Head of caudate nucleus (tissue), 42 donors: ENCODE measurements around the gene NSUN4.

ENCODE experiments used
- DNase-seq, 42 donors: peaks; one replicate each; pipeline versions ENCODE4 v3.0.0 to v3.0.0-alpha.2; 2020 to 2021; ENCODE audit warnings: mixed read lengths in 7 of 42
- intact Hi-C: fragments of 100-400 bp; cut with DNase I; formaldehyde crosslinking; loops from one replicate; pipeline ENCODE4 v1.15.0; 2022

Gene NSUN4

DNA sequence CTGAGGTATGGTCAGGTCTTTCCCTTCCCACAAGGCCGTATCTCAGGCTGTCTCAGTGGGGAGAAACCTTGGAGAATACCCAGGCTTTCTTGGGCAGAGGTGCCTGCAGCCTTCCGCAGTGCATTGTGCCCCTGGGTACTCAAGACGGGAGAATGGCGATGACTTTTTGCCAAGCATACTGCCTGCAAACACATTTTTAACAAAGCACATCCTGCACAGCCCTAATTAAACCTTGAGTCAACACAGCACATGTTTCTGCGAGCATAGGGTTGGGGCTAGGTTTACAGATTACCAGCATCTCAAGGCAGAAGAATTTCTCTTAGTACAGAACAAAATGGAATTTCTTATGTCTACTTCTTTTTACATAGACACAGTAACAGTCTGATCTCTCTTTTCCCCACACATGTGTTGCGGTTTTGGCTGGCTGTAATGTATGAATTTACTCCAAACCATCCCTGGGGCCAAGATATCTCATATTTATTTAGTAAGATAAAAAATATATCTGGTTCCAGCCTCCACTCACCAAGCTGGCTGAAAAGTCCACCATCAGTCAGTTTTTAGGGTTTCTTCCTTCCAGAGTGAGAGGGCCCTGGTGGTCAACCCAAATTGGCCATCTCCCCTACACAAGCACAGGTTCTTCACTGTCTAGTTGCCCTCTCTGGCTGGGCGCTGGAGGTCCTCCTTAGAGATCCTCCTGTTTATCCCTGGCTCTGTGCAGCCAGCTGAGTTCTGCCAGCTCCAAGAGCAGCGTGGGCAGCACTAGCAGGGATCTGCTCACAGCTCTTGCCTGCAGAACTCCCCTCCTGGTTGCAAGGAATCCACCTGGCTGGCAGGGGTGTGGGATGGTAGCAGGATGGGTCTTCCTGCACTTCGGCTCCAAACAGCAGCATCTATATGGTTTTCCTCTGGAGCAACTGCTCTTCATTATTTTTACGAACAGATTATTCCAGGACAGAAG lies 56.1 kb downstream of the NSUN4 start:
- DNase-seq, result peak; percentile 42 to 94 (median 70)

DNA sequence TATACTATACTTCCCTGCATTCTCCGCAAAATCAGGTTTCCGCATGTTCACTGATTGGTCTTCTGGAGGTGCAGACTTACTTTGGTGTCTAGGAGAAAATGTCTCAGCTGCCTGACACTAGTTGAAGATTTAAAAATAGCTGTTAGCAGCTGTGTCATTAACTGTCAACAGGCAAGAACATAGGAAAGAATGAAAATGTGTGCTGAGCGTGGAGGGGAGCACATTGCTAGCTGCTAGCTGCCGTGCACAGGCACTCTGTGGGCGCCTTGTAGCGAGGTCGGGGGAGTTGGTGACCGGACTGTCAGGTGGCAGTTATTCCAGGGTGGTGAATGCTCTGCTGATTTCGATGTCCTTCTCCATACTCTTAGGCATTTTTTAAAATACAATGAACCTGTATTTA lies 58.7 kb downstream of the NSUN4 start:
- intact Hi-C loops, result no loop called here
- peak in 37 of 42 donors; percentile 32 to 90 (median 66) for DNase-seq

More for the DNA sequence above, 56.1 kb downstream of the NSUN4 start:
- intact Hi-C loops, result no loop called here

DNA sequence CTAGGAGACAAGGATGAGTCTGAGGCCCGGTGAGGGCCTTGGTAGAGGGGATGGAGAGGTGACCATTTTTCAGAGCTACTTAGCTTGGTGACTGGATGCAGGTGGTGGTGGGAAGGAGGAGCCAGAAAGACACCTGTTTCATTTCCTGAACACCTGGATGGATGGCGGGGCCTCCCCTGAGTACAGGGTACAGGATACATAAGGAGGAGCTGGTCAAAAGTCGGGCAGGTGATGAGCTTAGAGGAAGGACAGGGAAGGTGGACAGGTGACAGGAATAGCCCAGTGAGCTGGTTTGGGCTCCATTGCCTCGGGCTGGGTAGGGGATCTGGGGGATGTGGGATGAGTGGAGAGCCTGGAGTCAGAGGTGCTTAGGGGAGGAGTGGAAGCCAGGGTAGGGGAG lies 59.8 kb downstream of the NSUN4 start:
- intact Hi-C loops, result loop anchor here (10.0 kb wide), 1 partner anchor 314 kb away; the partner anchor contains the start of gene EFCAB14
- DNase-seq, result peak in 1 of 42 donors; percentile 37

DNA sequence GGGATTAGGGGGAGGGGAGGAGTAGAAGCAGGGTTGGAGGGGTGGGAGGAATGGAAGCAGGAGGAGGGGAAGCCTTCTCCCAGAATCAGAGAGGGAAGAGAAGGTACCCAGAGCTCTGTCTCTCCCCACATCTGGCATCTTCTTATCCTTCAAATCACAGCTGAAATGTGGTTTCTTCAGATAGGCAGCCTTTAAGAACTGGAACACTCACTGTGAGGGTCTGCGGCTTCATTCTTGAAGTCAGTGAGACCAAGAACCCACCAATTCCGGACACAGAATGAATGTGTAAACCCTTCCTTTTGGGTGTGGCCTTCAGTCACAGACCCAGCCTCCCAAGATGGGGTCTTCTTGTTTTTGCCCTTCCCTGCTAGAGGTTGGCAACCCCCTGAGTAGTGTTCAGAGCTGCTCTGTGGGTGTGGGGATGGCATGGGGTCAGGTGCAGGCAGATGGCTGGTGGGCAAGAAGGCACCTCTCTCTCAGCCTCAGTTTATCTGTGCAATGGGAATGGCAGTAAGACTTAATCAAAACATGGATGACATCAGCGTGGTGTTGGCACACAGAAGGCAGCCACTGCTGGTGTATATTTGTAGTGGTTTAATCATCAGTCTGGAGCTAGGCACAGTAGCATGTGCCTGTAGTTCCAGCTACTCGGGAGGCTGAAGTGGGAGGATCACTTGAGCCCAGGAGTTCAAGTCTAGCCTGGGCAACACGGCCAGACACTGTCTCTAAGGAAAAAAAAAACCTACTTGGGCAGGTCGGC lies 60.7 kb downstream of the NSUN4 start:
- DNase-seq, result peak in 4 of 42 donors; percentile 22 to 40 (median 32)
- intact Hi-C loops, result loop anchor here (10.0 kb wide), 1 partner anchor 313 kb away; the partner anchor contains the start of gene EFCAB14

DNA sequence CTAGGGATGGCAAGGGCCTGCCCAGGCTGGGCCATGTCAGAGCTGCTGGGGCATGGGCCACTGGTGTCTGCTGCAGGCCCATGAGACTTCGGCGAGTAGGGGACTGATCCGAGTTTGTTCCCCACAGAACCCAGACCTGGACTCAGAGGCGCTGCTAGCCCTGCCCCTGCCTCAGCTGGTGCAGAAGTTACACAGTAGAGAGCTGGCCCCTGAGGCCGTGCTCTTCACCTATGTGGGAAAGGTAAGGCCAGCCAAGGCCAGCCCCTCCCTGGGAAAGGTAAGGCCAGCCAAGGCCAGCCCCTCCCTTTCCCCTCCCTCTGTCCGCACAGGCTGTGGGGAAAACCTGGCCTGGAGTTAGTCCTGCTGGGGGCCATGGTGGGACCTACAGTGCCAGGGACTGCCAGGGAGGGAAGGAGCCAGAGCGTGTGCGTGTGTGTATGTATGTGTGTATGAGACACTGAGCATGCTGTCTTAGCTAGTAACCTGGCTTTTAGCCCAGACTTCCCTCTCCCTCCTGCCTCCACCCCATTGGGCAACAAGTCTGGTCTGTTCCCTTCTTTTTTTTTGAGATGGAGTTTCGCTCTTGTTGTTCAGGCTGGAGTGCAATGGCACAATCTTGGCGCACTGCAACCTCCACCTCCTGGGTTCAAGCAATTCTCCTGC lies 61.5 kb downstream of the NSUN4 start:
- peak; percentile 63 to 94 (median 84) for DNase-seq

DNA sequence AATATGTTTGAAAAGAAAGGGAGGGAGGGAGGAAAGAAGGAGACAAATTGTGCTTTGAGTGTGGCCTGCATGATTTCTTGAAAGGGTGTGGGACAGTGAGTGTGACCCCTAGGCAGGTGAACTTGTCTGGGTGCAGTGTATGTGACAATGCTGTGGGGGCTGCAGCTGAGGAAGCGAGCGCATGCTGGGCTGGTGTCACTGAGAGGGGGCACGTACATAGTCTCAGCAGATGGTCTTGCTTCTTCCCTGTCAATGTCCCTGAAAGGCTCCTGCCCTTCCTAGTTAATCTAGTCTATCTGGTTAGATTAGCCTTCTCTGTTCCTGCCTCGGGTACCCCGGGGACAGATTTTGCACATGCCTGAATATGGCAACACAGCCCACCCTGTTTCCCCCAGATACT lies 63.3 kb downstream of the NSUN4 start:
- intact Hi-C loops, result loop anchor here (10.0 kb wide), 1 partner anchor 311 kb away; the partner anchor contains the start of gene EFCAB14
- DNase-seq, result peak in 1 of 42 donors; percentile 21

More for the DNA sequence above, 61.5 kb downstream of the NSUN4 start:
- intact Hi-C loops, result loop anchor here (10.0 kb wide), 1 partner anchor 313 kb away; the partner anchor contains the start of gene EFCAB14

DNA sequence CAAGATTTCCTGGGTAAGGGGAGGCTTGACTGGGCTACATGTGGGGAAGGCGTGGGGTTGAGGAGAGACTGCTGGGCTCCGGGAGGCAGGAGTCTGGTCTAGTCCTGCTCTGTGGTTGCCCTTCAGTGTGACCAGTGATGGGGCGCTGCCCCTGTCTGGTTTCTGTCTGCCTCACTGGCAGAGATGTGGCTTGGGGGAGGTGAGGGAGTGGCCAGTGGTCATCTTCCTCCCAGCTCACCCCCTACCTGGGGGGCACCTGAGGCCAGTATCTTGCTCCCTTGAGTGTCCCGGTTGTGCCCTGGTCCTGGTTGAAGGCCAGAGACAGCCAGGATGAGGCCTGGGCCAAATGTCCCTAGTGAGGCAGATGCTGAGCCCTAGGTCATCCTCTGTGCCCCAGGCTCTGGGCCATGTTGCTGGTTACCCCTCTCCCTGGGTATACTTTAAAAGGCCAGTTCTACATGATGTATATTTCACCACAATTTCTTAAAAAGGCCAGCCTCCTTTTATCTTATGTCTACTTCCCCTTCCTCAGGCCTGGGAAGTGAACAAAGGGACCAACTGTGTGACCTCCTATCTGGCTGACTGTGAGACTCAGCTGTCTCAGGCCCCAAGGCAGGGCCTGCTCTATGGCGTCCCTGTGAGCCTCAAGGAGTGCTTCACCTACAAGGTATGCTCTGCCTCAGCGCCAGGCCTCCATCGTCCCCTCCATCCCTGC lies 64.0 kb downstream of the NSUN4 start:
- intact Hi-C loops, result loop anchor here (10.0 kb wide), 1 partner anchor 310 kb away; the partner anchor contains the start of gene EFCAB14
- DNase-seq, result peak in 1 of 42 donors; percentile 40

DNA sequence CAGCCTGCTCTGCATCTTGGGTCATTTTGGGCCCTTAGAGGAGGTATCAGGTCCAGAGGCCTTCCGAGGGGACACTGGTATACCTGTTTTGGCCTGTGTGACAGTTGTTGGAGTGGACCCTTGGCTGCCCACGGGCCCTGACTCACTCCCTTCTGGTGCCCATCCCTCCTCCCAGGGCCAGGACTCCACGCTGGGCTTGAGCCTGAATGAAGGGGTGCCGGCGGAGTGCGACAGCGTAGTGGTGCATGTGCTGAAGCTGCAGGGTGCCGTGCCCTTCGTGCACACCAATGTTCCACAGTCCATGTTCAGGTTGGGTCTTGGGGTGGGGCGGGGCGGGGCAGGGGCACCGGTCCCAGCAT lies 64.6 kb downstream of the NSUN4 start:
- intact Hi-C loops, result loop anchor here (10.0 kb wide), 1 partner anchor 310 kb away; the partner anchor contains the start of gene EFCAB14
- no peak for DNase-seq

DNA sequence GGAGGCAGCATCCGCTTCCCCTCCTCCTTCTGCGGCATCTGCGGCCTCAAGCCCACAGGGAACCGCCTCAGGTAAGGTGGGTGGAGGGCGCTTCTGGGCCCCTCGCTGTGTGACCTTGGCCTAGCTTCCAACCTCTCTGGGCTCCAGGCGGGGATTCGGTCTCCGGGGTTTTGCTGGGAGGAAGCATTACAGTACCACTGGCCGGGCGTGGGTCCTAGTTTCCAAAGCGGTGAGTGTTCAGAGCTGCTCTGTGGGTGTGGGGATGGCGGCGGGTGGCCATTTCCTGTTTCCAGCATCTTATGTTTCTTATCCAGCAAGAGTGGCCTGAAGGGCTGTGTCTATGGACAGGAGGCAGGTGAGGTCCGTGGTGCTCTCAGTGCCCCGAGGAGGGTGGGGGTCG lies 65.1 kb downstream of the NSUN4 start:
- intact Hi-C loops, result loop anchor here (10.0 kb wide), 1 partner anchor 309 kb away; the partner anchor contains the start of gene EFCAB14
- no peak for DNase-seq

DNA sequence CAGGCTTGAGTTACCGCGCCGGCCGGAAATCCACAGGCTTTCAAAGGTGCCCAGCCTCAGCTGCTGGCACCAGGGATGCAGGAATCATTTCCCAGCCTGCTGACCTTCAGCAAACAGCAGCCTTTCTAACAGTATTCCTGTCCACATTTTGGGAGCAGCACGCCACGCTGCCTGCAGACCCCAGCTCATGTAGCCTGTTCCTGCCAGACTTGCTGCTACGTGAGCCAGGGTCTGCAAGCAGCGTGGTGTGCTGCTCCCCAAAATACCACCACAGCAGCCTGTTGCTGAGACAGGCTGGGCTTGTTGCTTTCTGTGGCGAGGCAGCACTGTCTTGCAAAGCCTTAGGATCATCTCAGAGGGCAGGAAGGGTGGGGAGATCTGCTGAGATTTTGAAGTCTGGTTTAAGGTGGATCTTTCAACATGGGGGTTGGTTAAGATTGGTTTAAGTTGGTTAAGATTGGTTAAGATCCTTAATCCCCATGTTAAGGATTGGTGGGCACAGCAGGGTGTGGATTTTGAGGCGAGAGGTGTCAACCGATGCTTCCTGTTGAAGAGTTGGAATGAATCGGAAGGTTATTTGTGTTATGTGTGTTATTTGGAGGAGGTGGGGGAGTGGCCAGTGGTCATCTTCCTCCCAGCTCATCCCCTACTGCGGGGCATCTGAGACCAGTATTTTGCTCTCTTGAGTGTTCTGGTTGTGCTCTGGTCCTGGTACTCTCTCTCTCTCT lies 66.4 kb downstream of the NSUN4 start:
- peak in 1 of 42 donors; percentile 12 for DNase-seq
- intact Hi-C loops, result loop anchor here (10.0 kb wide), 1 partner anchor 308 kb away; the partner anchor contains the start of gene EFCAB14

DNA sequence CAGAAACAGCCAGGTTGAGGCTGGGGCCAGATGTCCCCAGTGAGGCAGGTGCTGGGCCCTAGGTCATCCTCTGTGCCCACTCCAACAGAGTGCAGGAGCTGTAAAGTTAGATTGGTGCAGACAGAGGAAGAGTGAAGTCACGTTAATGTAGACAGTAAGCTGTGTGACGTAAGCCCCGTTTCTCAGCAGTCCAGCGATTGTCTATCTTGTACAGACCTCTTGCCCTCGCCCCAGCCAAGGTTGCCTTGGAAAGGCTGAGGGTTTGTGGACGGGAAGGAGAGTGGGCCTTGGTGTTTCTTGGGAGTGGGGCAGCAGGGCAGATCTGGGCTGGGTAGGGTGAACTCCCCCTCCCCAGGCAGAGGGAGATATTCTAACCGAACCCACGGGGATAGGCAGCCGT lies 67.0 kb downstream of the NSUN4 start:
- DNase-seq, result peak in 1 of 42 donors; percentile 15
- intact Hi-C loops, result loop anchor here (10.0 kb wide), 1 partner anchor 307 kb away; the partner anchor contains the start of gene EFCAB14

DNA sequence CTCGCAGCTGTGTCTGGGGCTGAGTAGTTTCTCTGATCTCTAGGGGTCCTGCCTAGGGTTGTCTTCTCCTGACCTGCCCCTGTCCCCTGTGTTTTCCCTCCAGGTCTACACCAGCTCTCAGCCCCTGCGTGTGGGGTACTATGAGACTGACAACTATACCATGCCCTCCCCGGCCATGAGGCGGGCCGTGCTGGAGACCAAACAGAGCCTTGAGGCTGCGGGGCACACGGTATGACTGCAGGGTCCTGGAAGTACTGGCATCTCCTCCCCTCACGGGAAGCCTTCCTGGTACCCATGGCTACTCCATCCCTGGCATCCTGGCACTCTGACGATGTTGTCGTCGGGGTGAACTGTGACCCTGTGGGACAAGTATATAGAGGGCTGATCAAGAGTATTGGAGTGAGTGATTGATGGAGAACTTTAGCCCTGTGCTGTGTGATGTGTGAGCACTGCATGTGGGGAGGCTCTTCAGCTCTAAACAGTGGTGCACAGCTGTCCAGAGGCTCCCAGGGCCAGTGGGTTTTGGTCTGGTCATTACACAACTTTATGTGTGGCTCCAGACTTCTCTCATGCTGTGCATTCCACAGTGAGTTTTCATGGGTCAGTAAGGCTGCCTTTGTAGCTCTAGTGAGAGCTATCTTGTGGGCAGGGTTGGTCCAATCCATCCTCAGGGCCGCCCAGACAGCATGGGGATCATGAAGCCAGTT lies 67.9 kb downstream of the NSUN4 start:
- peak in 1 of 42 donors; percentile 15 for DNase-seq
- intact Hi-C loops, result loop anchor here (10.0 kb wide), 1 partner anchor 306 kb away; the partner anchor contains the start of gene EFCAB14

DNA sequence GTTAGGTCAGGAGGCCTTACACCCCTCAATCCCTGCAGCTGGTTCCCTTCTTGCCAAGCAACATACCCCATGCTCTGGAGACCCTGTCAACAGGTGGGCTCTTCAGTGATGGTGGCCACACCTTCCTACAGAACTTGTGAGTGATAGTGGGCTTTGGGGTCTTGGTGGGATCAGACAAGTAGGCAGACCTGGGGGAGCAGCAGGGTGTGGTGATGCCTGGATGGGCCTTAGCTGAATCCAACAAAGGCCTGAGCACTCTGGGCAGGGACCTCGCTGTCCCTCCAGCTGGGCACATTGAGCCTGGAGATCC lies 68.4 kb downstream of the NSUN4 start:
- DNase-seq, result no peak
- intact Hi-C loops, result loop anchor here (10.0 kb wide), 1 partner anchor 306 kb away; the partner anchor contains the start of gene EFCAB14

DNA sequence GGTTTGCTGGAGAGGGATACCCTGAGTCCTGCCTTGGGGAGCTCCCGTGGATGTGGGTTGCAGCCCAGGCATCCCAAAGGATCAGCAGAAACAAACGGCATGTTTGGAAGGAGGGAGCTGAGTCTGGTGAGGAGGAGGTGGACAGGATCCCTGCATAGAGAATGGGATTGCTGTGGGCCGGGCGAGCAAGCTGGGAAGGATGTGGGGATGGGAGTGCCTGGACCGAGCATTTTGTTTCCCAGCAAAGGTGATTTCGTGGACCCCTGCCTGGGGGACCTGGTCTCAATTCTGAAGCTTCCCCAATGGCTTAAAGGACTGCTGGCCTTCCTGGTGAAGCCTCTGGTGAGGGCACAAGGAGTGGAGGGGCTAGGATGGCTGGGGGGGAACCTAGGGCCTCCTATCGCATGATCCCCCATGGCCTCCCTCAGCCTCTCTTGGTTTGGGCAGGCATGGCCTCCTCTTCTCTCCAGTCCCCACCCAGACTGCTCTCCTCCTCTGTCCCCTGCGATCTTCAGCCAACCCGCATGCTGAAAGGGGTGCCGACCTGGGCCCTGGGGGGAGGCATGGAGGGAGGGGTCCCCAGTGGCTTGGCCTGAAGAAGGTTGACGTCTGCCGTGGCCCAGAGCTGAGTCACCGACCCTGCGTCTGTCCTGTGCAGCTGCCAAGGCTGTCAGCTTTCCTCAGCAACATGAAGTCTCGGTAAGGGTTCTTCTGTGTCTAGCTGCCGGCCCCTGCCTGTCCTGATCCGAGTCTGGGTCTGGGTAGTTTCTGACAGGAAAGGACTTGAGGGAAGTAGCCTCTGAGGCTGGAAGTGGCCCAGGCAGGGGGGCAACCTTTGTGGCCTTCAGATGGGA lies 69.8 kb downstream of the NSUN4 start:
- intact Hi-C loops, result no loop called here

DNA sequence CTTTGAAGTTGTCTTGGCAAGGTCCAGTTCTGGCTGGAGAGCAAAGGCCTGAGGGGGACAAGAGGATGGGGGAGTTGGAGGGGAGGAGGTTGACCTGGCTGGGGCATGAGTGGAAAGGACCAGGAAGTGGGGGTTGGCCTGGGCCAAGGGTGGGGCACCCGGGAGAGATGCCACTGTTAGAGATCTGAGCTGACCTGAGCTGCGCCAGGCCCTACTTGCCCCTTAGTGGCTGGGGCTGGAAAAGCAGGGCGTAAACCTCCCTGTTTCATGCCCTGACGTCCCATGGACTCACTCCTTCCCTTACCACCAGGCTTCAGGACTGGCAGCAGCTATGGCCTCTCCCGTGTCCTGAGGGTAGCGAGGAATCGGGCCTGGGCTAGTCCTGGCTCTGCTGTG lies 70.4 kb downstream of the NSUN4 start:
- intact Hi-C loops, result no loop called here
- no peak for DNase-seq

More for the DNA sequence above, 69.8 kb downstream of the NSUN4 start:
- DNase-seq, result no peak
